HepG2 (cell line): Measurements from ENCODE around the gene PKNOX2. TPM values are rescaled to one million over a fixed set of nuclear protein-coding genes. Genes with fewer than 3 reads are reported as not detected.

ENCODE experiments used
- ATAC-seq: fragments of 200-7000 bp; cut with Tn5 transposase; 3 replicates; pipeline ENCODE4 v1.9.1; 2020; ENCODE audit warnings: mild to moderate bottlenecking, moderate library complexity
- BruUV-seq: library from RNA; stranded (reverse); fragments of 400-500 nt; replicated peaks from 2 replicates; lab custom pipeline; 2021; lab: Mats Ljungman, UMichigan
- CTCF ChIA-PET: fragments of 300-600 bp; formaldehyde crosslinking; extraction: SDS; loops from one replicate; lab custom pipeline; 2021; ENCODE audit warnings: low total read pairs, inconsistent platforms, low intra/inter-chr PET ratio; lab: Yijun Ruan, JAX
- POLR2A ChIA-PET: fragments of 350-600 bp; sonication (Branson Sonifier 250); formaldehyde crosslinking; loops from one replicate; lab custom pipeline; 2020; ENCODE audit warnings: antibody characterized with exemption, inconsistent platforms; lab: Yijun Ruan, JAX
- DNase-seq: peaks from one replicate; pipeline ENCODE4 v3.0.0-alpha.2; 2015; ENCODE audit warnings: low spot score
- FAIRE-seq: peaks from 3 replicates; lab custom pipeline; 2011; peaks lifted over from hg19 to GRCh38; lab: Jason Lieb, UNC
- H2AFZ ChIP-seq: one replicate; pipeline ENCODE4 v1.6.1; 2011; ENCODE audit warnings: low read length, inconsistent platforms
- H3K27ac ChIP-seq: fragments of 300-600 bp; 3 replicates; pipeline ENCODE4 v1.8.0; 2011; ENCODE audit warnings: mixed run types, mild to moderate bottlenecking, mixed read lengths, low read length, inconsistent platforms; ENCODE audit not compliant: insufficient read depth; ENCODE audit errors: extremely low read length
- H3K27me3 ChIP-seq, 2 experiments: fragments of 200-600 bp in 1 of 2; 2 replicates in 1 of 2; 3 replicates in 1 of 2; pipeline versions ENCODE4 v1.6.0 to v1.8.0; 2011; ENCODE audit warnings: low read length in 2 of 2, mild to moderate bottlenecking in 2 of 2, moderate library complexity in 2 of 2, inconsistent platforms in 1 of 2; ENCODE audit not compliant: insufficient read depth in 2 of 2, control insufficient read depth in 1 of 2
- H3K36me3 ChIP-seq, 2 experiments: fragments of 200-600 bp in 1 of 2; replicated peaks in 1 of 2; 2 replicates in 1 of 2; 3 replicates in 1 of 2; pipeline versions ENCODE4 v1.5.1 to v1.8.0; 2011; ENCODE audit warnings: low read length in 2 of 2, inconsistent platforms in 1 of 2; ENCODE audit not compliant: insufficient read depth in 2 of 2, control insufficient read depth in 1 of 2
- H3K4me1 ChIP-seq: 2 replicates; pipeline ENCODE4 v1.5.1; 2012; ENCODE audit warnings: low read length, inconsistent platforms; ENCODE audit not compliant: insufficient read depth
- H3K4me2 ChIP-seq: 2 replicates; pipeline ENCODE4 v1.6.0; 2011; ENCODE audit warnings: low read depth, low read length, inconsistent platforms
- H3K4me3 ChIP-seq, 3 experiments: fragments of 200-600 bp in 1 of 3; sonication (generic), shearing (Covaris generic) in 1 of 3; replicated peaks in 1 of 3; 2 replicates each; pipeline ENCODE4 v1.5.1; 2011 to 2016; ENCODE audit warnings: low read length in 3 of 3, inconsistent platforms in 2 of 3, low read depth in 2 of 3, mild to moderate bottlenecking in 2 of 3, control low read depth in 1 of 3, mixed read lengths in 1 of 3; ENCODE audit not compliant: insufficient read depth in 1 of 3
- H3K79me2 ChIP-seq: one replicate; pipeline ENCODE4 v1.6.1; 2011; ENCODE audit warnings: low read length, inconsistent platforms; ENCODE audit not compliant: insufficient read depth
- H3K9ac ChIP-seq: 2 replicates; pipeline ENCODE4 v1.6.0; 2011; ENCODE audit warnings: mild to moderate bottlenecking, low read depth, low read length, inconsistent platforms; ENCODE audit not compliant: insufficient read depth
- H3K9me3 ChIP-seq: 2 replicates; pipeline ENCODE4 v1.5.1; 2012; ENCODE audit warnings: mild to moderate bottlenecking, low read length
- H4K20me1 ChIP-seq: 2 replicates; pipeline ENCODE4 v1.6.0; 2011; ENCODE audit warnings: inconsistent platforms, mild to moderate bottlenecking, low read length, moderate library complexity; ENCODE audit not compliant: insufficient read depth
- ATF7-NPFF ChIP-seq: sonication (generic); formaldehyde crosslinking; IDR thresholded peaks from 2 replicates; pipeline ENCODE4 v1.8.1; 2023; ENCODE audit warnings: mild to moderate bottlenecking, low read depth, missing genetic modification reagents, moderate library complexity
- HDAC2 ChIP-seq: sonication (generic); formaldehyde crosslinking; IDR thresholded peaks from 2 replicates; pipeline ENCODE4 v1.4.0; 2020; ENCODE audit warnings: missing genetic modification reagents
- IKZF5 ChIP-seq: IDR thresholded peaks from 2 replicates; pipeline ENCODE4 v1.6.1; 2018; ENCODE audit warnings: missing genetic modification reagents, mild to moderate bottlenecking, missing compliant biosample characterization
- KAT7 ChIP-seq: IDR thresholded peaks from 2 replicates; pipeline ENCODE4 v1.6.1; 2018; ENCODE audit warnings: borderline replicate concordance, missing compliant biosample characterization
- MAFG ChIP-seq: sonication (generic); formaldehyde crosslinking; IDR thresholded peaks from 2 replicates; pipeline ENCODE4 v1.5.1; 2020; ENCODE audit warnings: mild to moderate bottlenecking, missing genetic modification reagents
- RAD21 ChIP-seq: fragments of 450-650 bp; formaldehyde crosslinking; IDR thresholded peaks from 2 replicates; pipeline ENCODE4 v1.5.0; 2020; ENCODE audit warnings: mild to moderate bottlenecking
- RFX5 ChIP-seq: IDR thresholded peaks from 2 replicates; pipeline ENCODE4 v1.6.1; 2011; ENCODE audit warnings: low read depth, low read length, improper control_type of control experiment
- SMC3 ChIP-seq: IDR thresholded peaks from 2 replicates; pipeline ENCODE4 v1.6.1; 2011; ENCODE audit warnings: low read length, improper control_type of control experiment
- STAT6 ChIP-seq: sonication (generic); formaldehyde crosslinking; IDR thresholded peaks from 2 replicates; pipeline ENCODE4 v1.4.0; 2020; ENCODE audit warnings: missing genetic modification reagents, mild to moderate bottlenecking, borderline replicate concordance
- ZFAT ChIP-seq: sonication (generic); formaldehyde crosslinking; conservative IDR thresholded peaks from 2 replicates; pipeline ENCODE4 v1.8.1; 2023; ENCODE audit warnings: missing genetic modification reagents, inconsistent platforms
- ZNF577 ChIP-seq: sonication (generic); formaldehyde crosslinking; IDR thresholded peaks from 2 replicates; pipeline ENCODE4 v1.4.0; 2020; ENCODE audit warnings: mild to moderate bottlenecking, low read depth, missing genetic modification reagents, borderline replicate concordance
- ZNF670 ChIP-seq: sonication (generic); formaldehyde crosslinking; IDR thresholded peaks from 2 replicates; pipeline ENCODE4 v1.8.0; 2022; ENCODE audit warnings: mild to moderate bottlenecking, missing genetic modification reagents, borderline replicate concordance
- ZNF678 ChIP-seq: sonication (generic); formaldehyde crosslinking; IDR thresholded peaks from 2 replicates; pipeline ENCODE4 v1.4.0; 2020; ENCODE audit warnings: mild to moderate bottlenecking, missing genetic modification reagents
- ZNF839 ChIP-seq: sonication (generic); formaldehyde crosslinking; IDR thresholded peaks from 2 replicates; pipeline ENCODE4 v1.4.0; 2020; ENCODE audit warnings: missing genetic modification reagents, mild to moderate bottlenecking, borderline replicate concordance
- ZNF891 ChIP-seq: sonication (generic); formaldehyde crosslinking; IDR thresholded peaks from 2 replicates; pipeline ENCODE4 v1.5.0; 2020; ENCODE audit warnings: mild to moderate bottlenecking, missing genetic modification reagents
- WGBS: methylation state at CpG from one replicate; pipeline ENCODE4 v1.1.6; 2017; ENCODE audit warnings: low lambda C conversion rate; 5-methylcytosine and 5-hydroxymethylcytosine counted together
- in situ Hi-C: cut with HindIII; loops from 2 replicates; pipeline ENCODE4 v1.10.0; 2017; ENCODE audit warnings: low pct_unique_long_range_greater_than_20kb; ENCODE audit not compliant: extremely low pct_ligation_motif_present
- intact Hi-C: fragments of 100-400 bp; cut with micrococcal nuclease; formaldehyde crosslinking; loops from one replicate; pipeline ENCODE4 v1.10.0; 2022; ENCODE audit not compliant: unreplicated experiment
- polyA plus RNA-seq, 8 experiments: library from polyadenylated mRNA; depleted of rRNA in 3 of 8; stranded (reverse) in 7 of 8; unstranded in 1 of 8; fragments of >200 nt; fragmentation: Illumina TruSeq in 4 of 8; extraction: Trizol in 4 of 8; gene quantifications; 2 replicates each; pipeline versions ENCODE4 v1.2.1 to v1.2.3, GENCODE V29; 2011 to 2016; ENCODE audit warnings: low read depth in 4 of 8, missing spikeins in 1 of 8, mixed read lengths in 1 of 8; ENCODE audit not compliant: insufficient read depth in 1 of 8
- total RNA-seq, 5 experiments: library from RNA; depleted of rRNA; stranded (reverse); fragments of >200 nt; fragmentation: Illumina TruSeq; extraction: Trizol; gene quantifications; 2 replicates each; pipeline ENCODE4 v1.2.3, GENCODE V29; 2016; ENCODE audit warnings: low read depth in 1 of 5

PKNOX2 gene
- total and polyA plus RNA-seq, 2 of the 13 experiments (the other 11 are each of a cell fraction or from before 2014, with no cell fraction given), result not detected

DNA sequence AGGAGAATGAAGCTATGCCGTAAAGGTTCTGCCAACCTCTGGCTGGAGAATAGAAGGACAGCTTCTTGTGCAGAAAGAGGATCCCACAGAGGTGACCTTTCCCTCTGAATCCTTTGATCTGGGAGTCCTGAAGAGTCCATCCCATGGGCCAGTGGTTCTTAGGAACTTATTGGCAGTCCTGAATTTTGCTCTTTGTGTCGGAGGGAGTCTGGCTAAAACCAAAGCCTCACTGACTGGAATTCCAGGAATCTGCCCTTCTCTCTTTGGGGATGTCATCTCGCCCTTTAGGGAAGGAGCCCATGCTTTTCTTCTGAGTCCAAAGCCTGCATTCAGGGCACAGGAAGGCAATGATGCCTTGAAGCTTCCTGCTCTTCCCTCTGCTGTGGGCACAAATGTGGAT lies 45.5 kb downstream of the PKNOX2 start:
- DNase-seq, result no peak
- in situ Hi-C loops (no loop called here), intact Hi-C loops (no loop called here)
- H3K9me3 ChIP-seq, result no peaks in the 10 kb centered on the region
- ATAC-seq, result no peak
- no peak overlapping the region for H3K9ac ChIP-seq
- no peaks in the 10 kb centered on the region for H3K79me2 ChIP-seq
- H3K36me3 ChIP-seq, result no peaks in the 10 kb centered on the region
- H3K4me3 ChIP-seq, result no peak overlapping the region
- H4K20me1 ChIP-seq, result no peaks in the 10 kb centered on the region
- no peak overlapping the region for H3K27ac ChIP-seq
- no peak for TF ChIP-seq ZNF839 (CRISPR knock-in tag)
- H3K27me3 ChIP-seq, result peaks cover 0 to 27% of the 10 kb centered on the region in 2 experiments; a peak in 2 of 5 replicates
- H3K4me2 ChIP-seq, result no peak overlapping the region
- H3K4me1 ChIP-seq, result peaks cover 16% of the 10 kb centered on the region
- no peak overlapping the region for H2AFZ ChIP-seq
- BruUV-seq, result no TSS peak
- ChIA-PET CTCF (no interaction called here), POLR2A (no interaction called here)
- no peak for FAIRE-seq
- 28% methylated on average over 3 of the region's 3 CpGs for WGBS

DNA sequence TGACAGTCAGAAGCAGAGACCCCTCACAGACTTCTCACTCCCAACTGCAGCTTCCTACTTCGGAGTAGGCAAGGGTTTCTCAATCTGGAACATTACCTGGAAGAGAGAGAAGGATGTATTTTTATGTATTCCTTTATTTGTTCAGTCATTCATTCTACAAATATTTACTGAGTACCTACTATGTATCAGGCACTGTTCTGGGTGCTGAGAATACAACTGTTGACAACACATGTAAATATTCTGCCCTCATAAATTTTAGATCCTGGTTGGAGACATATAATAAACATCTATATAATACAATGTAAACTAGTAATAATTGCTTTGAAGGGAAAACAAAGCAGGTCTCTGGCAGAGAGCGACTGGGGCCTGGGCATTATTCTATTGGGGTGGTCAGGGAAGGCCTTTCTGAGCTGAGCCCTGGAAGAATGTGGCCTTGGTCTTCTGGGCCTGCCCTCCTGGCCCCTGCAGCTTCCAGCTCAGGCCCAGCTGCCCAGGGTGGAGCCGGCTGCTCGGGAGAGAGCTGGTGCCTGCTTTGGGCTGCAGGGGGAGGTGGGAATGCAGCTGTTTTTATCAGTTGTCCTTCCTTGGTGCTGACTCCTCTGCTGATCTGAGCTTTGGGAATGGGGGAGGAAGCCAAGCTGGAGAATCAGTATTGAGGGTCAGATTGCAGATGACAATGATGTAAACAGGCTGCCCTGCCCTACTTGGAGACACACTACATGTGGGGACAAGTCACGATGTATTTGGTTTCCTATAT lies 46.8 kb downstream of the PKNOX2 start:
- BruUV-seq, result no TSS peak
- POLR2A ChIA-PET, result no interaction called here
- H3K79me2 ChIP-seq, result no peaks in the 10 kb centered on the region
- TF ChIP-seq KAT7 (CRISPR knock-in tag), result no peak
- no peak for TF ChIP-seq IKZF5 (CRISPR knock-in tag)
- TF ChIP-seq ZFAT (CRISPR knock-in tag), result no peak
- TF ChIP-seq ZNF670 (CRISPR knock-in tag), result no peak
- TF ChIP-seq ZNF891 (CRISPR knock-in tag), result no peak
- TF ChIP-seq ATF7-NPFF (CRISPR knock-in tag), result no peak
- TF ChIP-seq RFX5, result no peak
- no peak for TF ChIP-seq ZNF577 (CRISPR knock-in tag)
- no peak for TF ChIP-seq RAD21 (CRISPR knock-in tag)
- no peak for TF ChIP-seq MAFG (CRISPR knock-in tag)
- no peak for TF ChIP-seq SMC3
- TF ChIP-seq ZNF678 (CRISPR knock-in tag), result no peak
- TF ChIP-seq STAT6 (CRISPR knock-in tag), result no peak
- no peak for TF ChIP-seq HDAC2 (CRISPR knock-in tag)

More for the DNA sequence above, 46.8 kb downstream of the PKNOX2 start:
- ATAC-seq (peak; percentile 72), FAIRE-seq (no peak), DNase-seq (no peak)
- intact Hi-C loops (no loop called here), in situ Hi-C loops (no loop called here)
- H4K20me1 ChIP-seq, result no peaks in the 10 kb centered on the region
- 27% methylated on average over 5 of the region's 5 CpGs for WGBS
- no peak overlapping the region for H3K4me2 ChIP-seq
- CTCF ChIA-PET, result no interaction called here
- H3K9me3 ChIP-seq, result no peaks in the 10 kb centered on the region
- H3K27ac ChIP-seq, result no peak overlapping the region
- H3K4me1 ChIP-seq, result peaks cover 16% of the 10 kb centered on the region
- no peak overlapping the region for H3K9ac ChIP-seq
- H2AFZ ChIP-seq, result no peak overlapping the region
- no peaks in the 10 kb centered on the region for H3K36me3 ChIP-seq
- no peak overlapping the region for H3K4me3 ChIP-seq
- peaks cover 0 to 38% of the 10 kb centered on the region in 2 experiments; a peak in 3 of 5 replicates for H3K27me3 ChIP-seq
